ENCODE measurements around the gene AUH.
A peak's percentile ranks its signal among the peaks of the same experiment; 100 is the strongest.

The AUH gene

DNA sequence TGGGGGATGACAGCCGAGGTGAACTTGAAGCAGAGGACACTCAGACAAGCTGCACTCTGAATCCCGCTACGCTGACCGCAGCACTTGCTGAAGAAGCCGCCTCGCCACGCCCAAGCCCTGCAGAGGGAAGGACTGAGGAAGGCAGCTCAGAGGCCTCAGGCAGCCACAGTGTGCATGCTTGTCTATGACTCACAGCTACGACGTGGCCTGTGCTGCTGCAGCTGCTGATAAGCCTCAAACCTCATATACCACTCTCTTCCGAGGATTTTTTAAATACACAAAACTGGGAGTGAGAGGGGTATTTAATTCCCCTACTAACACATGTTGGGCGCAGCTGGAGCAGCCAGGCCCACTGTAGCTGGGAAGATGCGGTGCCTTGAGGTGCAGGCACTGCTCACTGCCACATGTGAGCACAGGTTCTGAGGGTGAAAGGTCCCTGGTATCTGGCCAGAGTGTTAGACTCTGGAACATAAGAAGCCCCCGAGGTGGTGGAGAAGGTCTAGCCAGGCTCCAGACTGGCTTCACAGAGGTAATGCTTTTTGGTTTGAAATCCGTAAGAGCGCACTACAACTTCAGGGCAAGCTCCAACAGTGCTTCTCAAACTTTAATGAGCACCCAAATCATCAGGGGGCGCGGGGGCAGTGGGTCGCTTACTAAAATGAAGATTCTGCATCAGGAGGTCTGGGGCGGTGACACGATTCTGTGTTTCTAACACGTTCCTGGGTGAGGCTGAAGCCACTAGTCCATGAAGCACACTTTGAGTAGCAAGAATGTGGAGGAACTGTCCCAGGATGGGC is 196.8 kb downstream of the AUH start:
- H3K27me3 Mint-ChIP-seq, result no peaks in the 10 kb centered on the region
- peaks cover 5% of the 10 kb centered on the region for H3K9me3 Mint-ChIP-seq
- H3K4me3 Mint-ChIP-seq, result peak overlapping the region; percentile 27
- peaks cover 60% of the 10 kb centered on the region for H3K4me1 Mint-ChIP-seq (ENCODE audit: low read depth)
- H3K36me3 Mint-ChIP-seq (ENCODE audit: low read depth), result peaks cover 5% of the 10 kb centered on the region
- intact Hi-C loops (cut with micrococcal nuclease), result loop anchor here (5.0 kb wide), 1 partner anchor 182 kb away; no protein-coding TSS in a partner anchor
- H3K27ac Mint-ChIP-seq, result peak overlapping the region; percentile 99
